SIG-M5 (cell line): Measurements from ENCODE around the gene EPHB1.

Experiments
- DNase-seq: peaks from one replicate; lab custom pipeline; 2025; lab: John Stamatoyannopoulos, UW

The EPHB1 gene

GRCh38 chr3:135249186-135249585, 454.1 kb downstream of the EPHB1 start:
- no peak for DNase-seq

GRCh38 chr3:135258916-135259315, 463.9 kb downstream of the EPHB1 start:
- no peak for DNase-seq

- no peak for DNase-seq
These were observed 465.0 kb downstream of the EPHB1 start for GRCh38 chr3:135260025-135260424.

GRCh38 chr3:135261214-135261775, 466.2 kb downstream of the EPHB1 start:
- DNase-seq: no peak

GRCh38 chr3:135261916-135262315, 466.9 kb downstream of the EPHB1 start:
- no peak for DNase-seq

GRCh38 chr3:135262441-135262840, 467.4 kb downstream of the EPHB1 start:
- DNase-seq: no peak

- DNase-seq: no peak
These were observed 468.3 kb downstream of the EPHB1 start for GRCh38 chr3:135263331-135263730.

GRCh38 chr3:135267487-135267886, 472.4 kb downstream of the EPHB1 start:
- no peak for DNase-seq

GRCh38 chr3:135268941-135269532, 474.0 kb downstream of the EPHB1 start:
- DNase-seq: no peak

- no peak for DNase-seq
These were observed 476.3 kb downstream of the EPHB1 start for GRCh38 chr3:135271177-135272025.

- no peak for DNase-seq
These were observed 477.1 kb downstream of the EPHB1 start for GRCh38 chr3:135272026-135272669.

- DNase-seq: no peak
These were observed 497.1 kb downstream of the EPHB1 start for GRCh38 chr3:135292162-135292561.

GRCh38 chr3:135301670-135302069, 506.6 kb downstream of the EPHB1 start:
- no peak for DNase-seq

- DNase-seq: no peak
These were observed 509.3 kb downstream of the EPHB1 start for GRCh38 chr3:135304378-135304777.
